Loucy (cell line): ENCODE data around the gene BRIP1.

ENCODE experiments used
- CTCF ChIP-seq: fragments of 200-600 bp; sonication (generic); conservative IDR thresholded peaks from 2 replicates; pipeline ENCODE4 v1.5.1; 2014; ENCODE audit warnings: mild to moderate bottlenecking, antibody characterized with exemption, low read length
- EZH2phosphoT487 ChIP-seq: fragments of 200-600 bp; IDR thresholded peaks from 2 replicates; pipeline ENCODE4 v1.6.1; 2018; ENCODE audit warnings: antibody characterized with exemption, mild to moderate bottlenecking, moderate library complexity, borderline replicate concordance

DNA sequence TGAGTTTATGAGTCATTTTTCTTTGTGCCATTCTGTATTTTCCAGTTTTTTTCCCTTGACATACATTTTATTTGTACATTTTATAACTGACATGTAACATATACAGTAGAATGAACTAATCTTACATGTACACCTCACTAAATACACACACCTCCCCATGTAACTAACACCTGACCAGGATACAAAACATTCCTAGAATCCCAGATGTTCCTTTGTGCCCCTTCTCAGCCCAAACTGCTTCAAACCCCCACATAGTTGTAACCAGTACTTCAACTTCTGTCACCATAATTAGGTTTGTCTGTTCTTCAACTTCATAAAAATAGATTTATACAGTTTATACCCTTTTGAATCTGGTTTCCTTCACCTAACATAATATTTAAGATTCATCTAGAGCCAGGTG, 73.5 kb downstream of the BRIP1 start:
- TF ChIP-seq CTCF, result no peak
- TF ChIP-seq EZH2phosphoT487, result no peak
